ENCODE data around the gene WT1.

- TF ChIP-seq POLR2AphosphoS5 (IDR thresholded peaks at IDR 0.05; ENCODE audit: low read depth, low read length) (no peak), REST (IDR thresholded peaks at IDR 0.05; ENCODE audit: insufficient read depth in 1 of 2, low read depth in 2 of 2, low read length in 2 of 2) (no peak)
Observed at GRCh38 chr11:32387411-32387810, 47.9 kb downstream of the WT1 start.
